WTC11 (cell line): ENCODE measurements around the gene LRRC74B. TPM values are rescaled to one million over a fixed set of nuclear protein-coding genes. Genes with fewer than 3 reads are reported as not detected.
A peak's percentile ranks its signal among the peaks of the same experiment; 100 is the strongest.
"Not testable (repeated sequence)": the region's sequence is repeated elsewhere in the genome, so short reads cannot be mapped to it uniquely, and the experiment has no call there.

Experiments used
- ATAC-seq: fragments of 200-7000 bp; cut with Tn5 transposase; 2 replicates; pipeline ENCODE4 v1.10.0; 2021; ENCODE audit warnings: mild to moderate bottlenecking, moderate library complexity
- CTCF ChIA-PET: fragments of 300-600 bp; sonication (Branson Sonifier 250); formaldehyde crosslinking; loops from one replicate; lab custom pipeline; 2021; ENCODE audit warnings: antibody characterized with exemption; lab: Charles Lee
- POLR2A ChIA-PET: fragments of 350-600 bp; sonication (Branson Sonifier 250); formaldehyde crosslinking; loops from one replicate; lab custom pipeline; 2021; ENCODE audit warnings: antibody characterized with exemption; lab: Charles Lee
- DNase-seq: peaks from one replicate; pipeline ENCODE4 v3.0.0; 2021; ENCODE audit warnings: low spot score
- H3K27ac Mint-ChIP-seq: 2 replicates; pipeline ENCODE4 v1.8.0; 2021; ENCODE audit warnings: mixed read lengths
- H3K27me3 Mint-ChIP-seq: 2 replicates; pipeline ENCODE4 v1.8.0; 2021; ENCODE audit warnings: low read depth, mild to moderate bottlenecking, moderate library complexity, mixed read lengths
- H3K36me3 Mint-ChIP-seq: 2 replicates; pipeline ENCODE4 v1.8.0; 2021; ENCODE audit warnings: mixed read lengths
- H3K4me1 Mint-ChIP-seq: 2 replicates; pipeline ENCODE4 v1.8.0; 2022; ENCODE audit warnings: mixed read lengths
- H3K4me3 Mint-ChIP-seq: 2 replicates; pipeline ENCODE4 v1.8.0; 2021; ENCODE audit warnings: mild to moderate bottlenecking, moderate library complexity, mixed read lengths
- H3K9me3 Mint-ChIP-seq: 2 replicates; pipeline ENCODE4 v1.8.0; 2021; ENCODE audit warnings: mixed read lengths
- AFF4 ChIP-seq: sonication (generic); formaldehyde crosslinking; IDR thresholded peaks from 2 replicates; pipeline ENCODE4 v1.8.1; 2023; ENCODE audit warnings: mild to moderate bottlenecking, missing genetic modification reagents, borderline replicate concordance
- ATF1 ChIP-seq: sonication (generic); formaldehyde crosslinking; IDR thresholded peaks from 2 replicates; pipeline ENCODE4 v1.8.1; 2023; ENCODE audit warnings: mild to moderate bottlenecking, moderate library complexity, missing genetic modification reagents
- ATF3 ChIP-seq: sonication (generic); formaldehyde crosslinking; conservative IDR thresholded peaks from 2 replicates; pipeline ENCODE4 v1.8.1; 2022; ENCODE audit warnings: mild to moderate bottlenecking, missing genetic modification reagents
- CDX4 ChIP-seq: fragments of 250-450 bp; sonication (Bioruptor Pico); IDR thresholded peaks from 2 replicates; pipeline ENCODE4 v1.9.0; 2021; ENCODE audit warnings: moderate library complexity, mild to moderate bottlenecking, inconsistent platforms, borderline replicate concordance
- E2F1 ChIP-seq: sonication (generic); formaldehyde crosslinking; IDR thresholded peaks from 2 replicates; pipeline ENCODE4 v1.8.0; 2022; ENCODE audit warnings: mild to moderate bottlenecking, missing genetic modification reagents
- ELF4 ChIP-seq: sonication (generic); formaldehyde crosslinking; IDR thresholded peaks from 2 replicates; pipeline ENCODE4 v1.8.1; 2022; ENCODE audit warnings: low read depth, mild to moderate bottlenecking, moderate library complexity, missing genetic modification reagents
- ESRRA ChIP-seq: sonication (generic); formaldehyde crosslinking; IDR thresholded peaks from 2 replicates; pipeline ENCODE4 v1.8.1; 2022; ENCODE audit warnings: mild to moderate bottlenecking, missing genetic modification reagents, borderline replicate concordance
- FOXK1 ChIP-seq: sonication (generic); formaldehyde crosslinking; IDR thresholded peaks from 2 replicates; pipeline ENCODE4 v1.8.0; 2022; ENCODE audit warnings: mild to moderate bottlenecking, moderate library complexity, missing genetic modification reagents
- HMGXB4 ChIP-seq: sonication (generic); formaldehyde crosslinking; IDR thresholded peaks from 2 replicates; pipeline ENCODE4 v1.8.1; 2023; ENCODE audit warnings: mild to moderate bottlenecking, moderate library complexity, missing genetic modification reagents
- IRF1 ChIP-seq: sonication (generic); formaldehyde crosslinking; IDR thresholded peaks from 2 replicates; pipeline ENCODE4 v1.8.0; 2023; ENCODE audit warnings: missing genetic modification reagents
- JAZF1 ChIP-seq: fragments of 250-450 bp; sonication (Bioruptor Pico); IDR thresholded peaks from 2 replicates; pipeline ENCODE4 v1.9.0; 2021; ENCODE audit warnings: moderate library complexity, mild to moderate bottlenecking, inconsistent platforms
- JUN ChIP-seq: sonication (generic); formaldehyde crosslinking; IDR thresholded peaks from 2 replicates; pipeline ENCODE4 v1.8.0; 2023; ENCODE audit warnings: mild to moderate bottlenecking, missing genetic modification reagents
- MXD4 ChIP-seq: fragments of 250-450 bp; sonication (Bioruptor Pico); IDR thresholded peaks from 2 replicates; pipeline ENCODE4 v1.8.0; 2021; ENCODE audit warnings: mild to moderate bottlenecking, moderate library complexity, borderline replicate concordance
- NFE2L1 ChIP-seq: sonication (generic); formaldehyde crosslinking; IDR thresholded peaks from 2 replicates; pipeline ENCODE4 v1.8.1; 2023; ENCODE audit warnings: missing genetic modification reagents
- SMAD4 ChIP-seq: sonication (generic); formaldehyde crosslinking; IDR thresholded peaks from 2 replicates; pipeline ENCODE4 v1.8.0; 2022; ENCODE audit warnings: mild to moderate bottlenecking, missing genetic modification reagents
- TCF7 ChIP-seq: sonication (generic); formaldehyde crosslinking; IDR thresholded peaks from 2 replicates; pipeline ENCODE4 v1.8.0; 2022; ENCODE audit warnings: mild to moderate bottlenecking, low read depth, missing genetic modification reagents, moderate library complexity
- ZNF121 ChIP-seq: sonication (generic); formaldehyde crosslinking; IDR thresholded peaks from 2 replicates; pipeline ENCODE4 v1.8.0; 2023; ENCODE audit warnings: missing genetic modification reagents
- ZNF396 ChIP-seq: fragments of 250-450 bp; sonication (Bioruptor Pico); IDR thresholded peaks from 2 replicates; pipeline ENCODE4 v1.8.0; 2021; ENCODE audit warnings: mild to moderate bottlenecking, moderate library complexity, borderline replicate concordance
- total RNA-seq: library from RNA; stranded (reverse); gene quantifications from 3 replicates; pipeline ENCODE4 v1.2.3, GENCODE V29; 2021

Gene LRRC74B
- total RNA-seq, 1 experiment from 2014 or later = not detected

GRCh38 chr22:21038405-21038804, 7.3 kb upstream of the LRRC74B start (continued):
- TF ChIP-seq AFF4 = no peak
- TF ChIP-seq ATF1 = no peak
- no peak for TF ChIP-seq FOXK1 (CRISPR knock-in tag)
- no peak for TF ChIP-seq ATF3 (CRISPR knock-in tag)
- TF ChIP-seq CDX4 (CRISPR knock-in tag) = no peak
- no peak for TF ChIP-seq IRF1 (CRISPR knock-in tag)
- no peak for TF ChIP-seq TCF7 (CRISPR knock-in tag)
- TF ChIP-seq NFE2L1 (CRISPR knock-in tag) = no peak
- TF ChIP-seq MXD4 = no peak

GRCh38 chr22:21039158-21039557, 6.6 kb upstream of the LRRC74B start:
- H3K36me3 Mint-ChIP-seq, H3K4me1 Mint-ChIP-seq, ATAC-seq, H3K9me3 Mint-ChIP-seq, POLR2A ChIA-PET, H3K27ac Mint-ChIP-seq, H3K4me3 Mint-ChIP-seq, DNase-seq: not testable (repeated sequence)
- TF ChIP-seq ZNF121 (CRISPR knock-in tag) = peak; percentile 49; the same call in 1 of the 2 replicates
- CTCF ChIA-PET = interaction anchor here (2.3 kb wide), 1 partner anchor 18 kb away, joined by 11 read pairs; no protein-coding TSS in a partner anchor
- H3K27me3 Mint-ChIP-seq = peaks cover 13% of the 10 kb centered on the region

- no peak for DNase-seq
- POLR2A ChIA-PET = no interaction called here
- Mint-ChIP-seq H3K36me3 (no peaks in the 10 kb centered on the region), H3K27me3 (peaks cover 23% of the 10 kb centered on the region), H3K4me3 (no peak overlapping the region), H3K4me1 (peaks cover 11% of the 10 kb centered on the region), H3K27ac (no peak overlapping the region), H3K9me3 (no peaks in the 10 kb centered on the region)
- TF ChIP-seq ZNF396 (CRISPR knock-in tag) (no peak), SMAD4 (CRISPR knock-in tag) (no peak), JAZF1 (CRISPR knock-in tag) (no peak), MXD4 (no peak), ESRRA (CRISPR knock-in tag) (no peak), JUN (CRISPR knock-in tag) (no peak), E2F1 (CRISPR knock-in tag) (no peak), HMGXB4 (no peak), ELF4 (CRISPR knock-in tag) (no peak)
- ATAC-seq = no peak
- CTCF ChIA-PET = interaction anchor here (1.6 to 1.7 kb wide), 2 partner anchors 21 to 61 kb away, joined by 6 to 7 read pairs; no protein-coding TSS in a partner anchor
Measured at GRCh38 chr22:21041937-21042336, 3.8 kb upstream of the LRRC74B start.
